KBM-7 (cell line): Measurements from ENCODE around the gene DYRK3.

Experiments
- DNase-seq: peaks from one replicate; pipeline ENCODE4 v3.0.0-alpha.2; 2015
- in situ Hi-C: fragments of 300-500 bp; cut with MboI; formaldehyde crosslinking; loops from 2 replicates; pipeline ENCODE4 v1.14.3; 2020; ENCODE audit warnings: low sequenced_read_pairs, low pct_unique_long_range_greater_than_20kb, mixed read lengths

The DYRK3 gene

DNA sequence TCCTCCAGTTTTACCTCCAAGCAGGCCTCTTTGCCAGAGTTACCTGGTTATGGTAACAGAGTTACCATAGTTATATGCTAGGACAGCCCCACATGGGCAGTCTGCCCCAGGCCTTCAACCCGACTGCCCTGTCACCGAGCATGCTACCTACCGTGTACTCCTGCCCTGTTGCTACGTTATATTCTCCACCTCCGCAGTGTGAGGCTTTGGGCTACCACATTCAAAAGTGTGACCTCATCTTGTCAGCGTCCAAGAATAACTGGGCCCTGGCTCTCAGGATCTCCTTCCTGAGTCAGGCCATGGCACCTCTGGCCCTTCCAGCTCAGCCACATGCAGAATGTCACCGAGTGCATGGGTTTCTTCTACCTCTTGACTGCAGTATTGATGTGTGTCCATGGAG lies 58.3 kb downstream of the DYRK3 start:
- in situ Hi-C loops: no loop called here
- DNase-seq: no peak

DNA sequence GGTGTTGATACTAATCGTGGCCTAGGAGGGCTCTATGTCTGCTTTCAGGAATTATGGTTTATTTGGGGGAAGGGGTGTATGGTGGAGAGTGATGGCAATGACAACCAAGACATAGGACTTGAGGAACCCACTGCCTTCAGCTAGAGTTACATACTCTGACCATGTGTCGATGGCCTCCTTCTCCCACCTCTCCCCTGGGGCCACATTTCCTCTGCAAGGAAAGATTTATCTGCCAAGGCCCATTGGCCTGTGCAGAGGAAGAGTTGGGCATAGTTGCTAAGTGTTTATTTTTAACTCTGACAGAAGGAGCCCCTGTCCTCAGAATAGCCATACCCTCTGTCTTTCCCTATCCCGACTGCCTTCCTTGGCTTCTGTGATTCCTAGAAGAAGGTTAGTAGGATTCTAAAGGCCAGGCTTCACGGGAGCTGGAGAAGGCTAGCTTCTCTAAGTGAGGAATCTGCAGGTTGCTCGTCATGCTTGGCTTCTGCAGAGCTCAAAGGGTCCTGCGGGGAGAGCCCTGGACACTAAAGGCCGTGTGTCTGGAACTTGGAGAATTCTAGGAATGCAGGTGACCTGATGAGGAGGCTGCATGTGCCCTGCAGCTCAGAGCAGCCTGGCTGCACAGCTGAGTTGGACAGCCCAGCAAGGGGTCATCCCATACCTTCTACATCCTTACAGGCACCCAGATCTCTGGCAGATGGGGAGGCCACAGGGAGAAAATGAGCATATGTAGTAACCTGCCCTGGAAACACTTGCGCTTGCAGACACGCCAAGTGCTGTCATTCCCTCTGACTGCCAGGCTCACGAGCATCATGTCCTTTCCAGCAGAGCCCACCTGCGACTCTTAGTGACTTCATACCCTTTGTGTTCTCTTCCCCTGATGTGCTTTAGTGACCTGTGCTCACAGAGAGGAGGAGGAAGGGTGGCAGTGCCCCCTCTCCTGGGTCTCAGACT lies 59.1 kb downstream of the DYRK3 start:
- in situ Hi-C loops: no loop called here
- no peak for DNase-seq

DNA sequence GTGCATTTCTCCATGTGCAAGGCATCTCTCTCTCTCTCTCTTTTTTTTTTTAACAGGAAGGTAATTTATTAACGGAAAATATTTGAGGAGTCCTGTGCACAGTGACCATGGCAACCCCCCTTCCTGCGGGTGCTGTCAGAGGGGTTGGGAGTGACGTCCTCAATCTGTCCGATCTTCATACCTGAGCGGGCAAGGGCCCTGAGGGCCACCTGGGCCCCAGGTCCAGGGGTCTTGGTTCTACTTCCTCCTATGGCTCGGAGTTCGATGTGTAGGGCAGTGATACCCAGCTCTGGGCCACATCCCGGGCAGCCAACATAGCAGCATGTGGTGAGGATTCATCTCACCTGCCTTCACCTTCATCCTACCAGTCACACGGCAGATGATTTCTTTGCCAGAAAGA lies 60.4 kb downstream of the DYRK3 start:
- in situ Hi-C loops: no loop called here
- DNase-seq: no peak

DNA sequence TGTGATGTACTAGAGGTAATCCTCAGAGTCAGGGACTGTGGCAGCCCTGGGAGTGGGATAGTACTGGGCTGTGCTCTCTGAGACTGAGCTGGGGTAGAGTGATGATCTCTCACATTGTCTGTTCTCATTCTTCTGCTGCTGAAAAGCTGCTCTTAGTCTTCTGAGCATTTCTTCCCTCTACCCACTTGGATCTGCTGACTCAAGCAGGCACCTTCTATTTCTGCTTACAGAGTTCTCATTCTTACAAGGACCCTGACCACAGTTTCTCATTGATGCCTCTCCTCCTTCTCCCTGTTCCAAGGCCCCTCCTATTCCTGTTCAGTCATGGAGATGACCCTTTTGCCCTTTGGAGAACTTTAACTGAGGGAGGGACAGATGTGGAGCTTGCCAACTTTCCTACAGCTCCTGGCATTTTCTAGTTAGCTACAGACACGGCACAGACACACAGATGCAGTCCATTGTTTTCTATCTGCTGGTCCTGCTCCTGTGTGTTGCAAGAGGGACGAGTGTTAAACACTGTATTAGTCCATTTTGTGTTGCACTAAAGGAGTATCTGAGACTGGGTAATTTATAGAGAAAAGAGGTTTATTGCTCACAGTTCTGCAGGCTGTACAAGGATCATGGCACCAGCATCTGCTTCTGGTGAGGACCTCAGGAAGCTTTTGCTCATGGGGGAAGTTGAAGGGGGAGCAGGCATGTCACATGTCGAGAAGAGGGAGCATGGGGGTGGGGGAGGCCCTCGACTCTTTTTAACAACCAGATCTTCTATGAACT lies 61.7 kb downstream of the DYRK3 start:
- no peak for DNase-seq
- in situ Hi-C loops: no loop called here

DNA sequence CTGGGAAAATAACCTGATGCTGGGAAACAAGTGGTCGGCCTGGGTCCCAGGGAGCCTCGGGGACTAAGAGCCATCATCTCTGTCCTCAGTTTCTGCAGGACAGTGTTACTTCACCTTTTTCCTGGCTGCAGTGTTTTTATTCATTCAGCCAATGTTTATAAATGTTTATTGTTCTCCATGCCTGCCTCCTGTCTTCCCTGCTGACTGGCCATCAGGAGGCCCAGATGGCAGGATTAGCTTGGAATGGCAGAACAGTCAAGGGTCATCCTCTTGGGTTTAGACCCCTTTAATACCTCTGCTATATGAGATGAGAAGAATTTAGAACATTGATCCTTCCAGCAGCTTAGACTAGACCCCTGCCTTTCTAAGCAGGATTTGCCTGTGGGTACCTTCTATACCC lies 62.7 kb downstream of the DYRK3 start:
- no peak for DNase-seq
- in situ Hi-C loops: no loop called here
